HepG2 (cell line): Measurements from ENCODE around the gene KCND3. TPM values are rescaled to one million over a fixed set of nuclear protein-coding genes. Genes with fewer than 3 reads are reported as not detected.

Source experiments
- ATAC-seq: fragments of 200-7000 bp; cut with Tn5 transposase; 3 replicates; pipeline ENCODE4 v1.9.1; 2020; ENCODE audit warnings: mild to moderate bottlenecking, moderate library complexity
- BruUV-seq: library from RNA; stranded (reverse); fragments of 400-500 nt; replicated peaks from 2 replicates; lab custom pipeline; 2021; lab: Mats Ljungman, UMichigan
- CTCF ChIA-PET: fragments of 300-600 bp; formaldehyde crosslinking; extraction: SDS; loops from one replicate; lab custom pipeline; 2021; ENCODE audit warnings: low total read pairs, inconsistent platforms, low intra/inter-chr PET ratio; lab: Yijun Ruan, JAX
- POLR2A ChIA-PET: fragments of 350-600 bp; sonication (Branson Sonifier 250); formaldehyde crosslinking; loops from one replicate; lab custom pipeline; 2020; ENCODE audit warnings: antibody characterized with exemption, inconsistent platforms; lab: Yijun Ruan, JAX
- DNase-seq: peaks from one replicate; pipeline ENCODE4 v3.0.0-alpha.2; 2015; ENCODE audit warnings: low spot score
- FAIRE-seq: peaks from 3 replicates; lab custom pipeline; 2011; peaks lifted over from hg19 to GRCh38; lab: Jason Lieb, UNC
- H2AFZ ChIP-seq: one replicate; pipeline ENCODE4 v1.6.1; 2011; ENCODE audit warnings: low read length, inconsistent platforms
- H3K27ac ChIP-seq: fragments of 300-600 bp; 3 replicates; pipeline ENCODE4 v1.8.0; 2011; ENCODE audit warnings: mixed run types, mild to moderate bottlenecking, mixed read lengths, low read length, inconsistent platforms; ENCODE audit not compliant: insufficient read depth; ENCODE audit errors: extremely low read length
- H3K27me3 ChIP-seq, 2 experiments: fragments of 200-600 bp in 1 of 2; 2 replicates in 1 of 2; 3 replicates in 1 of 2; pipeline versions ENCODE4 v1.6.0 to v1.8.0; 2011; ENCODE audit warnings: low read length in 2 of 2, mild to moderate bottlenecking in 2 of 2, moderate library complexity in 2 of 2, inconsistent platforms in 1 of 2; ENCODE audit not compliant: insufficient read depth in 2 of 2, control insufficient read depth in 1 of 2
- H3K36me3 ChIP-seq, 2 experiments: fragments of 200-600 bp in 1 of 2; replicated peaks in 1 of 2; 2 replicates in 1 of 2; 3 replicates in 1 of 2; pipeline versions ENCODE4 v1.5.1 to v1.8.0; 2011; ENCODE audit warnings: low read length in 2 of 2, inconsistent platforms in 1 of 2; ENCODE audit not compliant: insufficient read depth in 2 of 2, control insufficient read depth in 1 of 2
- H3K4me1 ChIP-seq: 2 replicates; pipeline ENCODE4 v1.5.1; 2012; ENCODE audit warnings: low read length, inconsistent platforms; ENCODE audit not compliant: insufficient read depth
- H3K4me2 ChIP-seq: 2 replicates; pipeline ENCODE4 v1.6.0; 2011; ENCODE audit warnings: low read depth, low read length, inconsistent platforms
- H3K4me3 ChIP-seq, 3 experiments: fragments of 200-600 bp in 1 of 3; sonication (generic), shearing (Covaris generic) in 1 of 3; replicated peaks in 1 of 3; 2 replicates each; pipeline ENCODE4 v1.5.1; 2011 to 2016; ENCODE audit warnings: low read length in 3 of 3, inconsistent platforms in 2 of 3, low read depth in 2 of 3, mild to moderate bottlenecking in 2 of 3, control low read depth in 1 of 3, mixed read lengths in 1 of 3; ENCODE audit not compliant: insufficient read depth in 1 of 3
- H3K79me2 ChIP-seq: one replicate; pipeline ENCODE4 v1.6.1; 2011; ENCODE audit warnings: low read length, inconsistent platforms; ENCODE audit not compliant: insufficient read depth
- H3K9ac ChIP-seq: 2 replicates; pipeline ENCODE4 v1.6.0; 2011; ENCODE audit warnings: mild to moderate bottlenecking, low read depth, low read length, inconsistent platforms; ENCODE audit not compliant: insufficient read depth
- H3K9me3 ChIP-seq: 2 replicates; pipeline ENCODE4 v1.5.1; 2012; ENCODE audit warnings: mild to moderate bottlenecking, low read length
- H4K20me1 ChIP-seq: 2 replicates; pipeline ENCODE4 v1.6.0; 2011; ENCODE audit warnings: inconsistent platforms, mild to moderate bottlenecking, low read length, moderate library complexity; ENCODE audit not compliant: insufficient read depth
- EP300 ChIP-seq, 3 experiments: sonication (generic) in 1 of 3; formaldehyde crosslinking in 1 of 3; IDR thresholded peaks; 2 replicates each; pipeline versions ENCODE4 v1.5.1 to v1.6.1; 2011 to 2020; ENCODE audit warnings: low read depth in 2 of 3, low read length in 2 of 3, borderline replicate concordance in 1 of 3, improper control_type of control experiment in 1 of 3, mild to moderate bottlenecking in 1 of 3, missing genetic modification reagents in 1 of 3, moderate library complexity in 1 of 3
- GATA4 ChIP-seq: sonication (generic); IDR thresholded peaks from 2 replicates; pipeline ENCODE4 v1.6.1; 2016; ENCODE audit warnings: antibody characterized with exemption, low read depth, borderline replicate concordance
- NFYB ChIP-seq: sonication (generic); formaldehyde crosslinking; IDR thresholded peaks from 2 replicates; pipeline ENCODE4 v1.4.0; 2020; ENCODE audit warnings: missing genetic modification reagents
- RARG ChIP-seq: sonication (generic); formaldehyde crosslinking; IDR thresholded peaks from 2 replicates; pipeline ENCODE4 v1.4.0; 2020; ENCODE audit warnings: low read depth, mild to moderate bottlenecking, missing genetic modification reagents
- ZBTB1 ChIP-seq: sonication (generic); formaldehyde crosslinking; IDR thresholded peaks from 2 replicates; pipeline ENCODE4 v1.4.0; 2020; ENCODE audit warnings: missing genetic modification reagents, borderline replicate concordance
- ZFP36L1 ChIP-seq: sonication (generic); formaldehyde crosslinking; IDR thresholded peaks from 2 replicates; pipeline ENCODE4 v1.8.0; 2022; ENCODE audit warnings: mild to moderate bottlenecking, missing genetic modification reagents, moderate library complexity
- ZFP37 ChIP-seq: sonication (generic); formaldehyde crosslinking; IDR thresholded peaks from 2 replicates; pipeline ENCODE4 v1.4.0; 2020; ENCODE audit warnings: missing genetic modification reagents, borderline replicate concordance
- ZNF616 ChIP-seq: sonication (generic); formaldehyde crosslinking; IDR thresholded peaks from 2 replicates; pipeline ENCODE4 v1.5.0; 2020; ENCODE audit warnings: low read depth, mild to moderate bottlenecking, missing genetic modification reagents
- ZNF639 ChIP-seq: conservative IDR thresholded peaks from 2 replicates; pipeline ENCODE4 v1.6.1; 2018; ENCODE audit warnings: missing genetic modification reagents
- ZNF678 ChIP-seq: sonication (generic); formaldehyde crosslinking; IDR thresholded peaks from 2 replicates; pipeline ENCODE4 v1.4.0; 2020; ENCODE audit warnings: mild to moderate bottlenecking, missing genetic modification reagents
- ZNF7 ChIP-seq: IDR thresholded peaks from 2 replicates; pipeline ENCODE4 v1.6.1; 2016; ENCODE audit warnings: missing biosample characterization, missing genetic modification reagents
- WGBS: methylation state at CpG from one replicate; pipeline ENCODE4 v1.1.6; 2017; ENCODE audit warnings: low lambda C conversion rate; 5-methylcytosine and 5-hydroxymethylcytosine counted together
- in situ Hi-C: cut with HindIII; loops from 2 replicates; pipeline ENCODE4 v1.10.0; 2017; ENCODE audit warnings: low pct_unique_long_range_greater_than_20kb; ENCODE audit not compliant: extremely low pct_ligation_motif_present
- intact Hi-C: fragments of 100-400 bp; cut with micrococcal nuclease; formaldehyde crosslinking; loops from one replicate; pipeline ENCODE4 v1.10.0; 2022; ENCODE audit not compliant: unreplicated experiment
- polyA plus RNA-seq, 8 experiments: library from polyadenylated mRNA; depleted of rRNA in 3 of 8; stranded (reverse) in 7 of 8; unstranded in 1 of 8; fragments of >200 nt; fragmentation: Illumina TruSeq in 4 of 8; extraction: Trizol in 4 of 8; gene quantifications; 2 replicates each; pipeline versions ENCODE4 v1.2.1 to v1.2.3, GENCODE V29; 2011 to 2016; ENCODE audit warnings: low read depth in 4 of 8, missing spikeins in 1 of 8, mixed read lengths in 1 of 8; ENCODE audit not compliant: insufficient read depth in 1 of 8
- total RNA-seq, 5 experiments: library from RNA; depleted of rRNA; stranded (reverse); fragments of >200 nt; fragmentation: Illumina TruSeq; extraction: Trizol; gene quantifications; 2 replicates each; pipeline ENCODE4 v1.2.3, GENCODE V29; 2016; ENCODE audit warnings: low read depth in 1 of 5

The KCND3 gene
- total and polyA plus RNA-seq, 2 of the 13 experiments (the other 11 are each of a cell fraction or from before 2014, with no cell fraction given) = 0.04 TPM; not detected in 1

- FAIRE-seq (no peak), ATAC-seq (no peak), DNase-seq (no peak)
- in situ Hi-C loops = no loop called here
- Histone ChIP-seq H3K36me3 (no peaks in the 10 kb centered on the region), H3K79me2 (no peaks in the 10 kb centered on the region), H3K9ac (no peak overlapping the region), H3K4me2 (no peak overlapping the region), H3K9me3 (no peaks in the 10 kb centered on the region), H3K27ac (no peak overlapping the region), H3K4me3 (no peak overlapping the region), H2AFZ (no peak overlapping the region), H4K20me1 (no peaks in the 10 kb centered on the region), H3K4me1 (no peaks in the 10 kb centered on the region), H3K27me3 (no peaks in the 10 kb centered on the region; a peak in 2 of 5 replicates)
- no TSS peak for BruUV-seq
- WGBS = 23% methylated on average over 3 of the region's 4 CpGs
- TF ChIP-seq ZNF678 (CRISPR knock-in tag) = no peak
- TF ChIP-seq ZNF616 (CRISPR knock-in tag) = no peak
- TF ChIP-seq EP300 (IDR thresholded peaks at IDR 0.05; ENCODE audit: low read depth in 2 of 2, low read length in 2 of 2) = no peak
- TF ChIP-seq EP300 (CRISPR knock-in tag; IDR thresholded peaks at IDR 0.05; ENCODE audit: borderline replicate concordance) = no peak
- TF ChIP-seq ZBTB1 (CRISPR knock-in tag) = no peak
- TF ChIP-seq NFYB (CRISPR knock-in tag) = no peak
- TF ChIP-seq ZNF639 = no peak
- no peak for TF ChIP-seq RARG (CRISPR knock-in tag)
- TF ChIP-seq ZFP36L1 (CRISPR knock-in tag) = no peak
- TF ChIP-seq GATA4 = no peak
- TF ChIP-seq ZFP37 (CRISPR knock-in tag) = no peak
- no peak for TF ChIP-seq ZNF7 (CRISPR knock-in tag)
- intact Hi-C loops = no loop called here
- ChIA-PET CTCF (no interaction called here), POLR2A (no interaction called here)
Measured at GRCh38 chr1:111968511-111968910, 21.0 kb downstream of the KCND3 start.
